Fibroblast of skin of right quadriceps (primary cell): ENCODE results near the gene KRTAP19-6.
"Not testable (repeated sequence)": the region's sequence is repeated elsewhere in the genome, so short reads cannot be mapped to it uniquely, and the experiment has no call there.

ENCODE experiments used
- DNase-seq: peaks from one replicate; pipeline ENCODE4 v3.0.0-alpha.2; 2013

KRTAP19-6 gene, protein sequence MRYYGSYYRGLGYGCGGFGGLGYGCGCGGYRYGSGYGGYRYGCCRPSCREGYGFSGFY

DNA sequence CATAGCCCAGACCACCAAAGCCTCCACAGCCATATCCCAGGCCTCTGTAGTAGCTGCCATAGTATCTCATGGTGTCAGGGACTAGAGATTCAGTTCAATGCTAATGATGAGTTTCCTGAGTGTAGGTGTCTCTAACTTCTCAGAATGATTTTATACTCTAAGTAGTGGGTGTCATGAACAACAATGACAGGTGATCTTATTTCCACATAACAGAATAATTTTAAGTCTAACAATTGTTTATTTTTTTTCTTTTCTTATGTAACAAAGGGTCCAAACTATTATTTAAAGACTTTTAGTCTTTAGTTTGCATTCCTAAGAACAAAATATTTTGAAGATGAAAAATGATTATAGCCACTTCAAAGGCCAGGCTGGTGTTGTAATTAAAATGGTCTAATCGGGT, at the start of gene KRTAP19-6:
Gene KRTAP19-6 (minus strand): TSS at position 101 of the 400 bp plus-strand sequence. CDS start 31 bp downstream, at position 70.
- no peak for DNase-seq

DNA sequence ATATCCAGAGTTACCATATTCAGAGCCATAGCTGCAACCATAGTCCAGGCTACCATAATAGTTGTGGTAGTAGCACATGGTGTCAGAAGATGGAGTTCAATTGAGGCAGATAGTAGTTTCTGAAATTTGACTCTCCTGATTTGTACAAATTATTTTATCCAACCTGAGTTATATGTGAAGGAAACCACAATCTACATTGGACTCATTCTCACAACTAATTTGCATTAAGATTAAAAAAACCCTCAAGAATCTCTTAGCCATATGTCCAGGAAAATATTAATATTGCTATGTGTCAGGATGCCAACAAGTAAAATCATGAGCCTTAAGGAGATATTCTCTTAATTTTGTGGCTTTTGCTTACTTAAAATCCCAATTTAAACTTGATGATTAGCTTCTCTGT, 48.6 kb upstream of the KRTAP19-6 start, which contains the start of gene KRTAP22-2:
Gene KRTAP22-2 (minus strand): TSS at position 101 of the 400 bp plus-strand sequence.
- no peak for DNase-seq

DNA sequence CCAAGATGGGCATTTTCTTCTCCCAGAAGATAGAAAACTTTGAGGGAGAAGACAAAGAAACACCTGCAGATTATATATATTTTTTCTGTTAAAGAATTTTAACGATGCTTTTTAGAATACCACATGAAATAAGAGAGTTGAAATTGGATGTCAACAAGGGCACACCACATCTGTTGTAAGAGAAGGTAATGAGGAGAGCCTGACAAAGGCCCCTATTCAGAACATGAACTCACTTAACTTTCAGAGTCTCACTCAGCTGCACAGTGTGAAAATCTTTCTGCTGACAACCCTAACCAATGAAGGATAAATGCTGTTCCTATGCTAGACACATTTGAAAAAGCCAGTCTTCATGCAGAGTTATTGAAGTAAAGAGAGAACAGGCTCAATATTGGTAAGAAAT, 41.2 kb upstream of the KRTAP19-6 start:
- no peak for DNase-seq

DNA sequence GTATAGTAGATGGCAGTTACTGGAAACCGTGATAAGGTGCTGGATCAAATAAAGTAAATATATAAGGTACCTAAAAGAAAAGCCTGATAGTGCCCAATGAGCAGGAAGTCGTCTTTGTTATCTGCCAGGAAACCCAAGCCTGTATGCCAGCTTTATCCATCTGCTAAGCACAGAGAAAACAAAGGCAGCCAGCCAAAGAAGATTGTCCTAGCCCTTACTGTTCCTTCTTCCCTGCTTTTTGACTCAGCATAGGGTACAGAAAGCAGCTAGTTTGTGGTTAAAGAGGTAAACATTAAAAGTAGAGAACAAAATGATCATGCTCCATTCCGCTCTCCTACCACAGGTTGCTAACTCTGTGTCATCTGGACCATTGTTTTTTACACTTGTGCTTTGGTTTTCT, 38.5 kb upstream of the KRTAP19-6 start:
- DNase-seq: no peak

DNA sequence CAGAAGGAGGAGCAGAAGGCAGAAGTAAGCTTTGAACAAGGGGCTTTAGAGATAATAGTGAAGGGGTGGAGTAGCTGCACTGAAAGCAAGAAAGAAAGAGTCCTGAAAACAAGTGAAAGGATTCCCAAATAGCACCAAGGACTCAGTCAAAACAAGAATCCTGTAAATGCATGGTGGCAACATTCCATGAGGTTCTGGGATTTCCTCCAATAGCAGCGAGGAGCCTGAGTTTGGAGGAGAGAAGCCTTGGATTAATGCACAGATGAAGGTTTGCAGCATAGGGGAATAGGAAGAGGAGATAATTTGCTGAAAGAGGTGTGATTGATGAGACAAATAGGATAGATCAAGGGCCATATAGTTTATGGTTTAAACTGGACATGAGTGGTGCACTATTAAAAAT, 37.7 kb upstream of the KRTAP19-6 start:
- no peak for DNase-seq

DNA sequence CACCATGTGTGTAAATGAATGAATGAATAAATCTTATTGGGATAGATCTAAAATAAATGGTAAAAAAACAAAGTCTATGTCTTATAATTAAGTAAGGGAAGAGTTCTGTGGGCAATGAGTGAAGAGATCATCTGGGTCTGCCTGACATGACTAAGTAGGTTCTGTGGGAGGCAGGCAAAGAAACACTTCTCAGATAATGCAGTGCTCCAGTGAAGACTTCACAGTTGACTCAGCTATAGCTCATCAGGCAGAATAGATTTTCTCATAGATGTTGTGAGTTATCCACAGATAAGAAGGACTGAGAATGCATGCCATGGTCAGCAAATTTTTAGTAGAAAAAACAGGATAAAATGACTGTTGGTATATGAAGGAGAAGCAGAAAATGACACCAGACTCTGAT, 36.1 kb upstream of the KRTAP19-6 start:
- DNase-seq: no peak

DNA sequence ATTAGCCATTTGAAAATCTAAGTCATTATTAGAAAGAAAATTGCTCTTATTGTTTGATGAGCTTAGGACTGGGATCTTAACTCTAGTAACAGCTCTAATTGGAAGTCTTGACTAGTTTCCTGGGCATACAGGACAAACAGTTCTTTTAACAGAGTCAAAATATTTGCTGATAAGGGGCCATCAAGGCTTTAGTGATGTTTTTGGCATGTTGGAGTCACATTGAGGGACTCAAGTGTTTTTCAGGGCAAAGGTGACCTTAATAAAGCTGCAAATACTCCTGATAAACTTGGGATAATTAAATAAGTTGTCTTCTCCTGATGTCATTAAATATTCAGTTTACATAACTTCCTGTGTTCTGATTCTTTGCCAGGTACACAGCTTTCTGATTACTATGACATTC, 26.0 kb upstream of the KRTAP19-6 start:
- no peak for DNase-seq

DNA sequence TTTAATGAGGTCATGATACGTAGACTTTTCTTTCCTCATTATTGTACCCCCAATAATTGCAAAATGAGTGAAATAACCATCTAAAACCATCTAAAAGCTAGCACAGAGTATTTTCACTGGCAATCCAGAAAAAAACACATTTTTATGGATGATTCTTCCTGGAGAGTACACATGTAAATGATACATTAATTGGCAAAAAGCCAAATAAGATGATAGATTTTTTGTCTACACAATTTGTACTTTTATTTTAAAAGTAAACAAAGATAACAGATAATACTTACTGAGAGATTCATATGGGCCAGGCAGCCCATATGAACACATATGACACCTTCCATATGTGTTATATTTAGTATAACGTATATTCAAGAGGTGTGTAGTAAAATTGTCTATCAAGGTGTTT, 22.0 kb upstream of the KRTAP19-6 start:
- no peak for DNase-seq

DNA sequence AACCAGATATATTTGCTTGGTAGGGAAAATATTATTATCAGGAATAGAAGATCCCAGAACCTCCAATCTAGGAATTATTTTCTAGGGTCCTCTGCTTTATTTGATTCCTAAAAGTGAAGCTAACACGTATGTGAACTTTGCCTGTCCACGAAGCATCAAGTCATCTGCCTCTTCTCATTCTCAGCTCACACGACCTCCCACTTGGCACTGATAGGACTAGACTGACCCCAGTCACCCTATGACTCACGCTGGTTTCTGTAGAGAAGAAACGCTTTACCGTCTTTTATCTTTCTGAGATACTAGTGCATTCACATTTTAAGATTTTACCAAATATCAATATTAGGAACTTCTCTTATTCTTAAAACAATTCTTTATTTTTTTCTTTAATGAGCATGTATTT, 21.4 kb upstream of the KRTAP19-6 start:
- no peak for DNase-seq

DNA sequence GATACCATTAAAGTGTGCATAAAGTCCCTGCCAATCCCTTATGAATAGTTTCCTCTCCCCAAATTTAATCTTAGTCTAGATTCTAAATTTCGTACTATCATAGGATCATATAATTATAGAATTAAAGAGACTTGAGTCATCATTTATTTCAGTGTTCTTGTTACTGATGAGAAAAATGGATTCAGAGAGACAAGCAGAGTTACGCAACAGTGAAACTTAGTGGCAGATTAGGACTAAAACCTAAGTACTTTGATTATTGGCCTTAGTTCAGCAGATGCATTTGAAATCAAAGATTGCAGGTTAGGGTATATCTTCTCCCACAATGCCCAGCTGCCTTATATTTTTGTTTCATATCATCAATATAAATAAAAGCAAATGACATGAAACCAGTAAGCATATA, 20.3 kb upstream of the KRTAP19-6 start:
- DNase-seq: no peak

DNA sequence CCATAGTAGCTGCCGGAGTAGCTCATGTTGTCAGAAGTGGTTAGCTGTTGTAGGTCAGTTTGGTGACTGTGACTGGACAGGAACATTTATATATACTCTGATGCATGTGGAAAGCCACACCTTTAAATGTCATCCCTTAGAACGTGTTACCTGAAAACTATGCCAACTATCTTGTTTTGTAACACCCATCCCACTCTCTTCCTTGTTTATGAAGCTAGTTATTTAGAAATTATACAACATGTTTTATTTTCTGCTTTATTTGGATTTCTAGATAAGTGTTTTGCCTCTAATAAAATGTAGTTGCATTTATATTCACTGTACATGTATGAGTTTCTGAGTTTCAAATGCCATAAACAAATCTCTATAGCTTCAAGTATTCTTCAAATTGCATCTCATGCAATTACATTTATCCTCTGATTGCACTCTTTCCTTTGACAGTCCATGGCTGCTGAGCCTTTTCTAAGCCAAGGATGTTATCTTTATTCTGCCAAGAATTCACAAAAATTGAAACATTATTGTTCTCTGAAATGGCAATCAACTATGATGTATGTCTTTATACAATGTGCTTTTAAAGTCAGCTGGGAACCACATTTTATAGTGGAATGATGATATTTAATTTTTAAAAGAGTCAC, 19.7 kb upstream of the KRTAP19-6 start, which contains the start of gene KRTAP19-7:
Gene KRTAP19-7 (minus strand): TSS at position 51 of the 632 bp plus-strand sequence. CDS start 25 bp downstream, at position 26.
- no peak for DNase-seq

DNA sequence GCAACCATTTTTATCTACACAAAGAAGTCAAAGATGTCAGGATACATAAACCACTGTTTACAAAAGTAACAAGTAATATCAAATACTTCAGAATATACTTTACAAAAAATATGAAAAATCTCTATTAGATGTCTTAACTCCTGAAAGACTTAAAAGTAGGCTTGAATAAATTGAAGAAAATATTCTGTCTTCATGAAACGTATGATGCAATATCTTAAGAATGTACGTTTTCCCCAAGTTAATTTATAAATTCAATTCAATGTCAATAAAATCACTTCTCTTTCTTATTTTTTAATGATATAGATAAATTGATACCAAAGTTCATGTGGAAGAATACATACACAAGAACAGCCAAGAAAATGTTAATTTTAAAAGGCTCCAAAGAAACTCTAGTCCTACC, 13.4 kb upstream of the KRTAP19-6 start:
- no peak for DNase-seq

DNA sequence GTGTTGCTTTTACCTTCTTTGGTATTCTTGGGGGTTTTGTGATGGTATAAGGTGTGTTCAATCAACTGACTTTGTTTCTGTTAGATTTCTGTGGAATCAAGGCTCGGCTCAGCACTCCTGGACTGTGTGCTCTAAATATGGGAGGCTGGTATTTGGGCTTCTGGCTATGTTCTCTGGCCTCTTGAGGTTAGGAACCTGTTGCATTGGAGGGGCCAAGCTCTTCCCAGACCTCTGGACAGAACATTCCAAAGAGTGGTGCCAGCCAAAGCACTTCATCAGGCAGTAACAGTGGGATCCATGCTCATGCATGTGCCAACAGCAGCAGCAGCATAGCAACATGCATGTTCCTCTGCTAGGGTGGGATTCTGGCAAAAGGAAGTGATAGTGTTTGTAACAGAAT, 11.1 kb upstream of the KRTAP19-6 start:
- no peak for DNase-seq

DNA sequence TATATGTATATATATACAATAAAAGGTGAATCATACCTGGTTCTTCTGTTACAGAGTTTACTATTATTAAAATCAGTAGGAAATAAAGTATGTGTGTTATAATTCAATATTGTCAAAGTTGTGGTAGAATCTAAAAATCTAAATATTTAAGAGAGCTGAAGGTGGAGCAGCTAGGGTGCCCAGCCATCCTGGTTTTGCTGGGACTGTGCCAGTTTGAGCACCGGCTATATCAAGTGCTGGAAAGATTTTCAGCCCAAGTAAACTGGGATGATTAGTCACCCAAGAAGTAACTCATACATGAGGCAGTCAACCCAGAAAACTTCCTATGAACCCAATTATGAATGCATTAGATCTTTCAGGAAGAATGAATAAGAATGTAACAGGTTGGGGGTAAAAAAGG, 22.8 kb downstream of the KRTAP19-6 start:
- DNase-seq: no peak

DNA sequence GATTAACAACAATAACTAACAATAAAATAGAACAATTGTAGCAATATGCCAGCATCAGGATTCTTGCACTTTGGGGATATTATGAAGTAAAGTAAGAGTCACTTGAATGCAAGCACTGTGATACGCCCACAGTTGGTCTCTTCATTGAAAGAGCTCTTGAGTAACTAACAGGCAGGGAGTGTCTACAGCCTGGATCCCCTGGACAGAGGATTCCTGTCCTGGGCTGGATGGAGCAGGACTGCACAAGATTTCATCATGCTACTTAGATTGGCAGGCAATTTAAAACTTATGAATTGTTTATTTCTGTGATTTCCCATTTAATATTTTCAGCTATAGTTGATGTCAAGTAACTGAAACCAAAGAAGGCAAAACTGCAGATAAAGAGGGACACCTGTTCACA, 26.0 kb downstream of the KRTAP19-6 start:
- DNase-seq: no peak

DNA sequence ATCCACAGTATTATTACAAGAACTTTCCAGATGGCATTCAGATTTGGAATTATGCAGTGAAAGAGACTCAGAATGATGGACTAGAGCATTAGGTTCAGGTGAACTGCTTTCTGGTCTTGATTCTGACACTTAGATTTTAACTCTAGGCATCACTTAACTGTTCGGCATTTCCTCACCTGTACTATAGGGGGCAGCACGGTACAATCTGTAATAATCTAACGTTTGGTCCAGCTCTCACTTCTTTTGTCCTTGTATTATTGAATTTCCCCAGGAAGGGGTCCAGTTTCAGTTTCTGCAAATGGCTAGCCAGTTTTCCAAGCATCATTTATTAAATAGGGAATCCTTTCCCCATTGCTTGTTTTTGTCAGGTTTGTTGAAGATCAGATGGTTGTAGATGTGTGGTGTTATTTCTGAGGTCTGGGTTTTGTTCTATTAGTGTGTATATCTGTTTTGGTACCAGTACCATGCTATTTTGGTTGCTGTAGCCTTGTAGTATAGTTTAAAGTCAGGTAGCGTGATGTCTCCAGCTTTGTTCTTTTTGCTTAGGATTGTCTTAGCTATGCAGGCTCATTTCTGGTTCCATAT, 36.0 kb downstream of the KRTAP19-6 start:
- not testable (repeated sequence) for DNase-seq

DNA sequence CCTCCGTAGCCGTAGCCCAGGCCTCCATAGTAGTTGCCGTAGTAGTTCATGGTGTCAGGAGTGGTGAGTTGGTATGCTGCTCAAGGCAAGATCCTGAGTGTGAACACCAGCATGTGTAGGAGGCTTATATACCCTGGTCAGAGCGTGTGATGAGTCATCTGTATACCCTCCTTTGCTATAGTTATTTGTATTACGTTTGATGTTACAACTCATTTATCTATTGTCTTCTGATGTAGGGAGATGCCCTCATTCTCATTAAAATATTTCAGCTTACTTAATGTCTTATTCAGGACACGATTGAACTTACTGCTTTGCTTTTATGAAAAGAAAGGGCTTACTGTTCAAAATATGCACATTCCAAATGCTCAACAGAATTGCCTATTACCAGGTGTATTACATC, 39.6 kb downstream of the KRTAP19-6 start, which contains the start of gene KRTAP19-5:
Gene KRTAP19-5 (minus strand): TSS at position 101 of the 400 bp plus-strand sequence. CDS start 51 bp downstream, at position 50.
- DNase-seq: no peak

DNA sequence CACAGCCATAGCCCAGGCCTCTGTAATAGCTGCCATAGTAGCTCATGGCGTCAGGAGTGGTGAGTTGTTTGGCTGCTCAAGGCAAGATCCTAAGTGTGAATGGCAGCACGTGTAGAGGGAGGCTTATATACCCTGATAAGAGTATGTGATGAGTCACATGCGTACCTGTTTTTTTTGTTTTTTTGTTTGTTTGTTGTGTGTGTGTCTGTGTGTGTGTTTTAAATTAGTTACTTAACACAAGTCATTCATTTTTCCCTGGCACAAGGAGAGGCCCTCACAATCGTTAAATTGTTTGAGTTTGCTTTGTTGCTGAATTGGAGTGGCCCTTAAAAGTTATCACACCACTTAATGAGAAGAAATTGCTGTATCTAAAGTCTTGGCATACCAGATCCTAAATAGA, 44.6 kb downstream of the KRTAP19-6 start, which contains the start of gene KRTAP19-4:
Gene KRTAP19-4 (minus strand): TSS at position 101 of the 400 bp plus-strand sequence. CDS start 55 bp downstream, at position 46.
- no peak for DNase-seq

DNA sequence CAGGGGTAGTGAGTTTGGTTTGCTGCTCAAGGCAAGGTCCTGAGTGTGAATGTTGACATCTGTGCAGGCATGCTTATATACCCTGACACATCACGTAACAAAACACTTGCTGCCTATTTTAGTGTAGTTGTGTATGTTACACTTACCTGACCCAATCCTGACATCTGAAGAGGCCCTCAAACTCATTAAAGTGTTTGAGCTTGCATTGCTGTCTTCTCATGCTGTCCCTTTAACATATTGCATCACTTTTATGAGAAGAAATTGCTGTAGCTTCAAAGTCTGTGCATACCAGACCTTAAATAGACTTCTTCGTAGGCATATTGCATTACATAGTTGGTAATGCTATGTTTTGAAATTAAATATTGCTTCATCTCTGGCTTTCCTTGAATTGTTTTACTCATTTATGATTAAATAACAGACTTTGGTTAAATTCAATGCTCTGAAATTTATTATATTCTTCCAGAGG, 49.7 kb downstream of the KRTAP19-6 start, which contains the start of gene KRTAP19-3:
Gene KRTAP19-3 (minus strand): TSS at position 51 of the 466 bp plus-strand sequence. CDS start 56 bp downstream, outside the sequence.
- DNase-seq: no peak
